H9 (cell line): ENCODE measurements around the gene HEATR1. TPM values are rescaled to one million over a fixed set of nuclear protein-coding genes. Genes with fewer than 3 reads are reported as not detected.

Source experiments
- DNase-seq: peaks from one replicate; pipeline ENCODE4 v3.0.0-alpha.2; 2017
- H2AFZ ChIP-seq: one replicate; pipeline ENCODE4 v1.6.1; 2013; ENCODE audit warnings: mild to moderate bottlenecking, low read length, control low read depth, moderate library complexity
- H2AK5ac ChIP-seq: 2 replicates; pipeline ENCODE4 v1.6.1; 2013; ENCODE audit warnings: low read length, control low read depth, mixed read lengths; ENCODE audit not compliant: insufficient read length
- H2BK120ac ChIP-seq: one replicate; pipeline ENCODE4 v1.6.1; 2013; ENCODE audit warnings: low read depth, mild to moderate bottlenecking, low read length, control low read depth, inconsistent platforms; ENCODE audit not compliant: poor library complexity, severe bottlenecking
- H2BK12ac ChIP-seq: 2 replicates; pipeline ENCODE4 v1.6.1; 2013; ENCODE audit warnings: low read length, control low read depth, mixed read lengths, low read depth; ENCODE audit not compliant: insufficient read length
- H2BK15ac ChIP-seq: 2 replicates; pipeline ENCODE4 v1.6.1; 2013; ENCODE audit warnings: low read depth, low read length, control low read depth
- H2BK20ac ChIP-seq: one replicate; pipeline ENCODE4 v1.6.1; 2013; ENCODE audit warnings: low read depth, mild to moderate bottlenecking, low read length, control low read depth, inconsistent platforms; ENCODE audit not compliant: poor library complexity, severe bottlenecking
- H2BK5ac ChIP-seq: 2 replicates; pipeline ENCODE4 v1.6.1; 2013; ENCODE audit warnings: low read length, control low read depth, mixed read lengths; ENCODE audit not compliant: insufficient read length
- H3K14ac ChIP-seq: 2 replicates; pipeline ENCODE4 v1.6.1; 2013; ENCODE audit warnings: low read length, control low read depth; ENCODE audit not compliant: insufficient read depth
- H3K18ac ChIP-seq: 2 replicates; pipeline ENCODE4 v1.6.1; 2013; ENCODE audit warnings: low read depth, mild to moderate bottlenecking, mixed read lengths, low read length, control low read depth; ENCODE audit not compliant: insufficient read length
- H3K23ac ChIP-seq: 2 replicates; pipeline ENCODE4 v1.6.1; 2013; ENCODE audit warnings: low read length, control low read depth, mixed read lengths, low read depth; ENCODE audit not compliant: insufficient read length
- H3K23me2 ChIP-seq: 2 replicates; pipeline ENCODE4 v1.6.1; 2013; ENCODE audit warnings: low read depth, mild to moderate bottlenecking, mixed read lengths, low read length, control low read depth; ENCODE audit not compliant: insufficient read length, poor library complexity, severe bottlenecking
- H3K27ac ChIP-seq: 2 replicates; pipeline ENCODE4 v1.5.1; 2013; ENCODE audit warnings: low read length, control low read depth, mixed read lengths, low read depth; ENCODE audit not compliant: insufficient read length
- H3K27me3 ChIP-seq: 2 replicates; pipeline ENCODE4 v1.6.1; 2013; ENCODE audit warnings: low read length, control low read depth, inconsistent platforms; ENCODE audit not compliant: insufficient read depth
- H3K4ac ChIP-seq: 2 replicates; pipeline ENCODE4 v1.6.1; 2013; ENCODE audit warnings: low read depth, mild to moderate bottlenecking, control low read depth, inconsistent platforms, low read length, moderate library complexity
- H3K4me1 ChIP-seq: 2 replicates; pipeline ENCODE4 v1.6.1; 2013; ENCODE audit warnings: low read length, control low read depth, inconsistent platforms; ENCODE audit not compliant: insufficient read depth
- H3K4me2 ChIP-seq: 2 replicates; pipeline ENCODE4 v1.6.1; 2013; ENCODE audit warnings: low read length, control low read depth, mixed read lengths; ENCODE audit not compliant: insufficient read length, insufficient read depth
- H3K56ac ChIP-seq: 2 replicates; pipeline ENCODE4 v1.6.1; 2013; ENCODE audit warnings: low read depth, mild to moderate bottlenecking, mixed read lengths, low read length, control low read depth; ENCODE audit not compliant: insufficient read length
- H3K79me1 ChIP-seq: 2 replicates; pipeline ENCODE4 v1.6.1; 2013; ENCODE audit warnings: low read depth, mild to moderate bottlenecking, moderate library complexity, low read length, control low read depth, inconsistent platforms; ENCODE audit not compliant: insufficient read depth, poor library complexity, severe bottlenecking
- H3K79me2 ChIP-seq: 2 replicates; pipeline ENCODE4 v1.6.1; 2013; ENCODE audit warnings: low read length, control low read depth, inconsistent platforms; ENCODE audit not compliant: insufficient read depth
- H3K9ac ChIP-seq: 2 replicates; pipeline ENCODE4 v1.6.1; 2013; ENCODE audit warnings: low read length, control low read depth, mixed read lengths; ENCODE audit not compliant: insufficient read length; ENCODE audit errors: extremely low read depth
- H3K9me3 ChIP-seq: one replicate; pipeline ENCODE4 v1.6.1; 2013; ENCODE audit warnings: low read depth, low read length, inconsistent platforms; ENCODE audit not compliant: control insufficient read depth
- H3T11ph ChIP-seq: one replicate; pipeline ENCODE4 v1.6.1; 2013; ENCODE audit warnings: mild to moderate bottlenecking, low read length, control low read depth, inconsistent platforms
- H4K20me1 ChIP-seq: one replicate; pipeline ENCODE4 v1.6.1; 2013; ENCODE audit not compliant: control insufficient read depth, insufficient read length, insufficient read depth
- H4K5ac ChIP-seq: 2 replicates; pipeline ENCODE4 v1.6.1; 2013; ENCODE audit warnings: low read depth, mild to moderate bottlenecking, mixed read lengths, low read length, control low read depth; ENCODE audit not compliant: insufficient read length
- H4K8ac ChIP-seq: replicated peaks from 2 replicates; pipeline ENCODE4 v1.6.1; 2013; ENCODE audit warnings: low read length, control low read depth, mixed read lengths, low read depth; ENCODE audit not compliant: insufficient read length
- H4K91ac ChIP-seq: 2 replicates; pipeline ENCODE4 v1.6.1; 2013; ENCODE audit warnings: low read depth, mild to moderate bottlenecking, moderate library complexity, mixed read lengths, low read length, control low read depth; ENCODE audit not compliant: insufficient read length
- H3K27ac Mint-ChIP-seq, 3 experiments: 2 replicates in 2 of 3; 3 replicates in 1 of 3; pipeline ENCODE4 v1.8.0; 2020 to 2021; ENCODE audit warnings: mixed read lengths in 3 of 3, mild to moderate bottlenecking in 1 of 3, moderate library complexity in 1 of 3
- H3K27me3 Mint-ChIP-seq: 2 replicates; pipeline ENCODE4 v1.8.0; 2021; ENCODE audit warnings: low read depth, mild to moderate bottlenecking, moderate library complexity, mixed read lengths
- H3K36me3 Mint-ChIP-seq, 3 experiments: 2 replicates in 2 of 3; 3 replicates in 1 of 3; pipeline ENCODE4 v1.8.0; 2020 to 2021; ENCODE audit warnings: low read depth in 3 of 3, mixed read lengths in 3 of 3; ENCODE audit not compliant: insufficient read depth in 1 of 3
- H3K4me1 Mint-ChIP-seq, 2 experiments: 2 replicates each; pipeline ENCODE4 v1.8.0; 2020; ENCODE audit warnings: mixed read lengths in 2 of 2
- H3K4me3 Mint-ChIP-seq, 2 experiments: 2 replicates in 1 of 2; 3 replicates in 1 of 2; pipeline ENCODE4 v1.8.0; 2020 to 2021; ENCODE audit warnings: mild to moderate bottlenecking in 2 of 2, mixed read lengths in 2 of 2, moderate library complexity in 1 of 2
- H3K9me3 Mint-ChIP-seq, 2 experiments: 2 replicates in 1 of 2; 3 replicates in 1 of 2; pipeline ENCODE4 v1.8.0; 2020; ENCODE audit warnings: mild to moderate bottlenecking in 2 of 2, mixed read lengths in 2 of 2, moderate library complexity in 1 of 2
- CTCF ChIP-seq: fragments of 200-600 bp; sonication (generic); conservative IDR thresholded peaks from 3 replicates; pipeline ENCODE4 v1.8.0; 2021; ENCODE audit warnings: antibody characterized with exemption, mild to moderate bottlenecking
- WGBS: extraction: QIAGEN DNeasy Blood & Tissue Kit; methylation state at CpG from one replicate; pipeline ENCODE4 v1.1.7; 2013; ENCODE audit warnings: missing lambda C conversion rate, low lambda C conversion rate, mixed read lengths; ENCODE audit not compliant: insufficient read length; ENCODE audit errors: extremely low coverage; 5-methylcytosine and 5-hydroxymethylcytosine counted together
- total RNA-seq: library from RNA; stranded (reverse); gene quantifications from 2 replicates; pipeline ENCODE4 v1.2.1, GENCODE V29; 2021

Gene HEATR1
- total RNA-seq, 1 experiment from 2014 or later = 88.2 TPM

GRCh38 chr1:236502972-236503639 is 101.2 kb downstream of the HEATR1 start:
- no peak overlapping the region for H3K9ac ChIP-seq

More at GRCh38 chr1:236502972-236503639, 101.2 kb downstream of the HEATR1 start:
- no peak for TF ChIP-seq CTCF
- Mint-ChIP-seq H3K27ac (peak overlapping the region; percentile 97 to 99 (median 97)), H3K4me3 (peak overlapping the region; percentile 59 to 74; a peak in 4 of 5 replicates), H3K9me3 (no peaks in the 10 kb centered on the region), H3K27me3 (no peaks in the 10 kb centered on the region), H3K4me1 (peaks cover 18 to 23% of the 10 kb centered on the region in 2 experiments), H3K36me3 (no peaks in the 10 kb centered on the region)
- Histone ChIP-seq H2AK5ac (no peak overlapping the region), H3K27me3 (no peaks in the 10 kb centered on the region), H3T11ph (no peak overlapping the region), H3K79me1 (no peaks in the 10 kb centered on the region), H3K4me1 (no peaks in the 10 kb centered on the region), H3K14ac (peak overlapping the region; percentile 86), H3K4ac (no peak overlapping the region), H2BK12ac (no peak overlapping the region), H2BK20ac (no peak overlapping the region), H3K18ac (peak overlapping the region; percentile 61), H3K79me2 (no peaks in the 10 kb centered on the region), H4K5ac (no peak overlapping the region), H3K27ac (peak overlapping the region; percentile 86), H2BK5ac (no peak overlapping the region), H4K8ac (no peak overlapping the region), H4K20me1 (no peaks in the 10 kb centered on the region), H4K91ac (no peak overlapping the region), H3K23me2 (peaks cover 4% of the 10 kb centered on the region), H3K4me2 (peak overlapping the region; percentile 68), H3K23ac (no peak overlapping the region), H2BK120ac (no peak overlapping the region), H2BK15ac (no peak overlapping the region), H3K9me3 (no peaks in the 10 kb centered on the region), H3K56ac (no peak overlapping the region), H2AFZ (peak overlapping the region; percentile 11)
- DNase-seq = peak; percentile 78
- no CpG with 5 or more reads among the region's 15 CpGs for WGBS
